H1 (cell line): ENCODE results near the gene MYL7.

Experiments used
- CEBPB ChIP-seq: IDR thresholded peaks from 2 replicates; pipeline ENCODE4 v1.6.1; 2012; ENCODE audit warnings: low read depth, low read length
- EP300 ChIP-seq, 2 experiments: IDR thresholded peaks; 1 replicate in 1 of 2; 2 replicates in 1 of 2; pipeline ENCODE4 v1.6.1; 2011 to 2012; ENCODE audit warnings: low read depth in 2 of 2, low read length in 2 of 2, mild to moderate bottlenecking in 2 of 2, borderline replicate concordance in 1 of 2, inconsistent platforms in 1 of 2, moderate library complexity in 1 of 2
- EZH2 ChIP-seq: fragments of 200-600 bp; sonication (generic); IDR thresholded peaks from 2 replicates; pipeline ENCODE4 v1.7.1; 2012; ENCODE audit warnings: low read depth, mild to moderate bottlenecking, moderate library complexity, low read length, inconsistent platforms; ENCODE audit not compliant: severe bottlenecking
- KDM1A ChIP-seq: fragments of 200-600, 300-600 bp; sonication (generic); IDR thresholded peaks from 2 replicates; pipeline ENCODE4 v1.7.1; 2016; ENCODE audit warnings: mild to moderate bottlenecking, low read length, borderline replicate concordance
- POLR2AphosphoS5 ChIP-seq: IDR thresholded peaks from 2 replicates; pipeline ENCODE4 v1.6.1; 2011; ENCODE audit warnings: low read depth, low read length
- TAF1 ChIP-seq: IDR thresholded peaks from 2 replicates; pipeline ENCODE4 v1.6.1; 2011; ENCODE audit warnings: mild to moderate bottlenecking, low read depth, low read length
- TF ChIP-seq, protein P1 (sequence below), 3 experiments: IDR thresholded peaks; 1 replicate in 2 of 3; 2 replicates in 1 of 3; pipeline versions ENCODE4 v1.5.1 to v1.6.1; 2011; ENCODE audit warnings: low read length in 3 of 3, mild to moderate bottlenecking in 3 of 3, inconsistent platforms in 2 of 3, low read depth in 1 of 3, moderate library complexity in 1 of 3; ENCODE audit not compliant: insufficient read depth in 1 of 3; ENCODE audit errors: control extremely low read depth in 1 of 3

DNA sequence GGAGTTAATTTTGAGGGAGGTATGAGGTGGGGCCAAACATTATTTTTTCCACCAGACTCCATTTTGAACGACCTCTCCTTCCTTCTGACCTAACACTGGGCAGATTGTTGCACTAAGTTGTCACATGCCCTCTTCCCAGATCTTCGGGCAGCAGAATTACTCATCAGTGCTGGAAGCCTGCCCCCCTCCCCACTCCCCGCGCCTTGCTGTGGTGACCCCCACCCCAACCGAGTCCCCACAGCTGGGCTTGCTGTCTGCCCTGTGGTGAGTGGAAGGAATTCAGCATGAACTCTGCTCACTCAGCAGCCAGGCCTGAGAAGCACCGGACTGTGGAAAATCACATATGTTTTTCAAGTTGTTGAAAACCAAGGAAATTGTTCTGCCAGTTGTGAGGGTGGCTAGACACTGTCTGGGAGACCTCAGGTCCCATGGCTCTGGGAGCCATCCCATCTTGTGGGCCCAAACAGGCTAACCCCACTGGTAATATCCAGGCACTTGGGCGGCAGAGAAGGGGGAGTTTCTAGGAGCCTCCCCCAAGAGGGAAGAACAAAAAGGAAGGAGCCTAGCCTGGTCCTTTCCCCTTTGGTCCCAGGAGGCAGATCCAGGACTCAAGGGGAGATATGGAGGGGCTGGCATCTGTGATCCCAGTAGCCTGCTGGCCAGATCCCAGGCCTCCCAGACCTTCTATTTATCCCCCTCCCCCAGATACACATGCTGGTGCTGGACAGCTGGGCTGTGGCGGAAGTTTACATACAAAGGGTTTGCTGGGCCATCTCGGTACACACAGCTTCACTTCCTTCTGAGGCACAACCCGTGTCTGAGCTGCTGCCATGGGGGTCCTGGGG lies 40.5 kb downstream of the MYL7 start:
- TF ChIP-seq EP300 (IDR thresholded peaks at IDR 0.05; ENCODE audit: borderline replicate concordance in 1 of 2, low read depth in 2 of 2, low read length in 2 of 2) (no peak), CEBPB (no peak), POLR2AphosphoS5 (no peak), EZH2 (no peak), KDM1A (no peak), TAF1 (no peak)
- TF ChIP-seq, protein P1, sequence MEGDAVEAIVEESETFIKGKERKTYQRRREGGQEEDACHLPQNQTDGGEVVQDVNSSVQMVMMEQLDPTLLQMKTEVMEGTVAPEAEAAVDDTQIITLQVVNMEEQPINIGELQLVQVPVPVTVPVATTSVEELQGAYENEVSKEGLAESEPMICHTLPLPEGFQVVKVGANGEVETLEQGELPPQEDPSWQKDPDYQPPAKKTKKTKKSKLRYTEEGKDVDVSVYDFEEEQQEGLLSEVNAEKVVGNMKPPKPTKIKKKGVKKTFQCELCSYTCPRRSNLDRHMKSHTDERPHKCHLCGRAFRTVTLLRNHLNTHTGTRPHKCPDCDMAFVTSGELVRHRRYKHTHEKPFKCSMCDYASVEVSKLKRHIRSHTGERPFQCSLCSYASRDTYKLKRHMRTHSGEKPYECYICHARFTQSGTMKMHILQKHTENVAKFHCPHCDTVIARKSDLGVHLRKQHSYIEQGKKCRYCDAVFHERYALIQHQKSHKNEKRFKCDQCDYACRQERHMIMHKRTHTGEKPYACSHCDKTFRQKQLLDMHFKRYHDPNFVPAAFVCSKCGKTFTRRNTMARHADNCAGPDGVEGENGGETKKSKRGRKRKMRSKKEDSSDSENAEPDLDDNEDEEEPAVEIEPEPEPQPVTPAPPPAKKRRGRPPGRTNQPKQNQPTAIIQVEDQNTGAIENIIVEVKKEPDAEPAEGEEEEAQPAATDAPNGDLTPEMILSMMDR (IDR thresholded peaks at IDR 0.05; ENCODE audit: control extremely low read depth in 1 of 3, insufficient read depth in 1 of 3, low read depth in 1 of 3, low read length in 3 of 3), result no peak
